ENCODE measurements around the gene ZNF48.

- TF ChIP-seq CTCF (IDR thresholded peaks at IDR 0.05): no peak
- no peak for TF ChIP-seq POLR2A (IDR thresholded peaks at IDR 0.05)
These were observed 21.7 kb downstream of the ZNF48 start for GRCh38 chr16:30416624-30417528.
